ENCODE data around the gene FAM3C.
"Not testable (repeated sequence)": the region's sequence is repeated elsewhere in the genome, so short reads cannot be mapped to it uniquely, and the experiment has no call there.

The FAM3C gene

GRCh38 chr7:121429798-121430197 is 33.7 kb upstream of the FAM3C start:
- no peak overlapping the region for H3K4me3 ChIP-seq (ENCODE audit: low read length)
- no peak overlapping the region for H3K27ac ChIP-seq (ENCODE audit: low read depth, low read length)
- no peak overlapping the region for H3K9ac ChIP-seq (ENCODE audit: low read length)
- H3K4me1 ChIP-seq (ENCODE audit: control insufficient read depth, insufficient read depth, low read length) = no peaks in the 10 kb centered on the region
- H3K36me3 ChIP-seq (ENCODE audit: control insufficient read depth, insufficient read depth, low read length) = no peaks in the 10 kb centered on the region
- no peaks in the 10 kb centered on the region for H3K27me3 ChIP-seq (ENCODE audit: control insufficient read depth, insufficient read depth, low read length)

GRCh38 chr7:121428855-121429489 is 32.9 kb upstream of the FAM3C start:
- Histone ChIP-seq H3K9ac (ENCODE audit: low read length) (no peak overlapping the region), H3K36me3 (ENCODE audit: control insufficient read depth, insufficient read depth, low read length) (no peaks in the 10 kb centered on the region), H3K27me3 (ENCODE audit: control insufficient read depth, insufficient read depth, low read length) (no peaks in the 10 kb centered on the region), H3K4me3 (ENCODE audit: low read length) (no peak overlapping the region), H3K27ac (ENCODE audit: low read depth, low read length) (no peak overlapping the region), H3K4me1 (ENCODE audit: control insufficient read depth, insufficient read depth, low read length) (no peaks in the 10 kb centered on the region)

- not testable (repeated sequence) for H3K36me3 ChIP-seq (ENCODE audit: control insufficient read depth, insufficient read depth, low read length)
These were observed 25.6 kb upstream of the FAM3C start for GRCh38 chr7:121421743-121422142.

GRCh38 chr7:121420976-121421375 is 24.9 kb upstream of the FAM3C start:
- no peaks in the 10 kb centered on the region for H3K27me3 ChIP-seq (ENCODE audit: control insufficient read depth, insufficient read depth, low read length)
- no peak overlapping the region for H3K4me3 ChIP-seq (ENCODE audit: low read length)
- H3K36me3 ChIP-seq (ENCODE audit: control insufficient read depth, insufficient read depth, low read length) = no peaks in the 10 kb centered on the region
- no peak overlapping the region for H3K9ac ChIP-seq (ENCODE audit: low read length)
- no peaks in the 10 kb centered on the region for H3K4me1 ChIP-seq (ENCODE audit: control insufficient read depth, insufficient read depth, low read length)
- no peak overlapping the region for H3K27ac ChIP-seq (ENCODE audit: low read depth, low read length)

More at GRCh38 chr7:121421743-121422142, 25.6 kb upstream of the FAM3C start:
- H3K4me3 ChIP-seq (ENCODE audit: low read length); H3K27ac ChIP-seq (ENCODE audit: low read depth, low read length); H3K27me3 ChIP-seq (ENCODE audit: control insufficient read depth, insufficient read depth, low read length); H3K9ac ChIP-seq (ENCODE audit: low read length); H3K4me1 ChIP-seq (ENCODE audit: control insufficient read depth, insufficient read depth, low read length): not testable (repeated sequence)

GRCh38 chr7:121419201-121420148 is 23.4 kb upstream of the FAM3C start:
- Histone ChIP-seq H3K9ac (ENCODE audit: low read length) (no peak overlapping the region), H3K36me3 (ENCODE audit: control insufficient read depth, insufficient read depth, low read length) (no peaks in the 10 kb centered on the region), H3K27ac (ENCODE audit: low read depth, low read length) (no peak overlapping the region), H3K27me3 (ENCODE audit: control insufficient read depth, insufficient read depth, low read length) (no peaks in the 10 kb centered on the region), H3K4me3 (ENCODE audit: low read length) (no peak overlapping the region), H3K4me1 (ENCODE audit: control insufficient read depth, insufficient read depth, low read length) (no peaks in the 10 kb centered on the region)

- Histone ChIP-seq H3K27me3 (ENCODE audit: control insufficient read depth, insufficient read depth, low read length) (no peaks in the 10 kb centered on the region), H3K4me1 (ENCODE audit: control insufficient read depth, insufficient read depth, low read length) (no peaks in the 10 kb centered on the region), H3K9ac (ENCODE audit: low read length) (no peak overlapping the region)
These were observed 20.4 kb upstream of the FAM3C start for GRCh38 chr7:121416533-121416932.

GRCh38 chr7:121414436-121414835 is 18.3 kb upstream of the FAM3C start:
- no peak overlapping the region for H3K4me3 ChIP-seq (ENCODE audit: low read length)
- H3K9ac ChIP-seq (ENCODE audit: low read length) = no peak overlapping the region
- no peaks in the 10 kb centered on the region for H3K36me3 ChIP-seq (ENCODE audit: control insufficient read depth, insufficient read depth, low read length)
- H3K27me3 ChIP-seq (ENCODE audit: control insufficient read depth, insufficient read depth, low read length) = no peaks in the 10 kb centered on the region
- no peaks in the 10 kb centered on the region for H3K4me1 ChIP-seq (ENCODE audit: control insufficient read depth, insufficient read depth, low read length)
- H3K27ac ChIP-seq (ENCODE audit: low read depth, low read length) = no peak overlapping the region

More at GRCh38 chr7:121416533-121416932, 20.4 kb upstream of the FAM3C start:
- no peak overlapping the region for H3K4me3 ChIP-seq (ENCODE audit: low read length)
- no peaks in the 10 kb centered on the region for H3K36me3 ChIP-seq (ENCODE audit: control insufficient read depth, insufficient read depth, low read length)
- no peak overlapping the region for H3K27ac ChIP-seq (ENCODE audit: low read depth, low read length)

- no peak overlapping the region for H3K4me3 ChIP-seq (ENCODE audit: low read length)
- no peaks in the 10 kb centered on the region for H3K36me3 ChIP-seq (ENCODE audit: control insufficient read depth, insufficient read depth, low read length)
- no peak overlapping the region for H3K27ac ChIP-seq (ENCODE audit: low read depth, low read length)
- no peaks in the 10 kb centered on the region for H3K27me3 ChIP-seq (ENCODE audit: control insufficient read depth, insufficient read depth, low read length)
- no peak overlapping the region for H3K9ac ChIP-seq (ENCODE audit: low read length)
- no peaks in the 10 kb centered on the region for H3K4me1 ChIP-seq (ENCODE audit: control insufficient read depth, insufficient read depth, low read length)
These were observed 15.5 kb upstream of the FAM3C start for GRCh38 chr7:121411597-121411979.

- no peak overlapping the region for H3K9ac ChIP-seq (ENCODE audit: low read length)
- H3K4me1 ChIP-seq (ENCODE audit: control insufficient read depth, insufficient read depth, low read length) = no peaks in the 10 kb centered on the region
- no peak overlapping the region for H3K27ac ChIP-seq (ENCODE audit: low read depth, low read length)
- no peak overlapping the region for H3K4me3 ChIP-seq (ENCODE audit: low read length)
- H3K36me3 ChIP-seq (ENCODE audit: control insufficient read depth, insufficient read depth, low read length) = no peaks in the 10 kb centered on the region
- H3K27me3 ChIP-seq (ENCODE audit: control insufficient read depth, insufficient read depth, low read length) = no peaks in the 10 kb centered on the region
These were observed 14.9 kb upstream of the FAM3C start for GRCh38 chr7:121410829-121411596.

- H3K36me3 ChIP-seq (ENCODE audit: control insufficient read depth, insufficient read depth, low read length) = no peaks in the 10 kb centered on the region
- H3K9ac ChIP-seq (ENCODE audit: low read length) = no peak overlapping the region
- H3K4me3 ChIP-seq (ENCODE audit: low read length) = no peak overlapping the region
- no peak overlapping the region for H3K27ac ChIP-seq (ENCODE audit: low read depth, low read length)
- no peaks in the 10 kb centered on the region for H3K27me3 ChIP-seq (ENCODE audit: control insufficient read depth, insufficient read depth, low read length)
- no peaks in the 10 kb centered on the region for H3K4me1 ChIP-seq (ENCODE audit: control insufficient read depth, insufficient read depth, low read length)
These were observed 10.8 kb upstream of the FAM3C start for GRCh38 chr7:121406944-121407343.

GRCh38 chr7:121406461-121406860 is 10.4 kb upstream of the FAM3C start:
- H3K4me3 ChIP-seq (ENCODE audit: low read length) = no peak overlapping the region
- no peak overlapping the region for H3K27ac ChIP-seq (ENCODE audit: low read depth, low read length)
- H3K9ac ChIP-seq (ENCODE audit: low read length) = no peak overlapping the region
- H3K36me3 ChIP-seq (ENCODE audit: control insufficient read depth, insufficient read depth, low read length) = no peaks in the 10 kb centered on the region
- H3K27me3 ChIP-seq (ENCODE audit: control insufficient read depth, insufficient read depth, low read length) = no peaks in the 10 kb centered on the region
- H3K4me1 ChIP-seq (ENCODE audit: control insufficient read depth, insufficient read depth, low read length) = no peaks in the 10 kb centered on the region

GRCh38 chr7:121404348-121404747 is 8.2 kb upstream of the FAM3C start:
- H3K27ac ChIP-seq (ENCODE audit: low read depth, low read length) = no peak overlapping the region
- no peaks in the 10 kb centered on the region for H3K27me3 ChIP-seq (ENCODE audit: control insufficient read depth, insufficient read depth, low read length)

More at GRCh38 chr7:121404348-121404747, 8.2 kb upstream of the FAM3C start:
- Histone ChIP-seq H3K9ac (ENCODE audit: low read length) (no peak overlapping the region), H3K4me1 (ENCODE audit: control insufficient read depth, insufficient read depth, low read length) (no peaks in the 10 kb centered on the region), H3K36me3 (ENCODE audit: control insufficient read depth, insufficient read depth, low read length) (no peaks in the 10 kb centered on the region), H3K4me3 (ENCODE audit: low read length) (no peak overlapping the region)

Measured in rectal smooth muscle tissue (tissue), 1 donor.